Large intestine (tissue), 3 donors: Measurements from ENCODE around the gene LAMB3. TPM values are rescaled to one million over a fixed set of nuclear protein-coding genes. Genes with fewer than 3 reads are reported as not detected.

Experiments used
- DNase-seq, 2 donors: peaks; one replicate each; pipeline versions ENCODE4 v3.0.0 to v3.0.0-alpha.2; 2013
- H3K27ac ChIP-seq: one replicate; pipeline ENCODE4 v1.5.1; 2013; ENCODE audit warnings: low read length
- H3K27me3 ChIP-seq: 2 replicates; pipeline ENCODE4 v1.6.1; 2013; ENCODE audit warnings: low read length; ENCODE audit not compliant: control insufficient read depth, insufficient read depth
- H3K36me3 ChIP-seq: 2 replicates; pipeline ENCODE4 v1.6.1; 2013; ENCODE audit warnings: low read length; ENCODE audit not compliant: control insufficient read depth, insufficient read depth
- H3K4me1 ChIP-seq: one replicate; pipeline ENCODE4 v1.6.1; 2013; ENCODE audit warnings: low read length; ENCODE audit not compliant: control insufficient read depth, insufficient read depth
- H3K4me3 ChIP-seq: one replicate; pipeline ENCODE4 v1.5.1; 2013; ENCODE audit warnings: low read length
- H3K9me3 ChIP-seq: one replicate; pipeline ENCODE4 v1.6.1; 2013; ENCODE audit warnings: mild to moderate bottlenecking, low read depth, low read length, moderate library complexity; ENCODE audit not compliant: control insufficient read depth
- WGBS: methylation state at CpG from one replicate; pipeline ENCODE4 v1.1.5; 2013; ENCODE audit warnings: low lambda C conversion rate; ENCODE audit not compliant: insufficient coverage; 5-methylcytosine and 5-hydroxymethylcytosine counted together
- polyA plus RNA-seq: library from polyadenylated mRNA; unstranded; fragments of 120-200 nt; gene quantifications from one replicate; pipeline ENCODE4 v1.2.1, GENCODE V29; 2013

LAMB3 gene
- polyA plus RNA-seq, 1 donor, result 156 TPM

DNA sequence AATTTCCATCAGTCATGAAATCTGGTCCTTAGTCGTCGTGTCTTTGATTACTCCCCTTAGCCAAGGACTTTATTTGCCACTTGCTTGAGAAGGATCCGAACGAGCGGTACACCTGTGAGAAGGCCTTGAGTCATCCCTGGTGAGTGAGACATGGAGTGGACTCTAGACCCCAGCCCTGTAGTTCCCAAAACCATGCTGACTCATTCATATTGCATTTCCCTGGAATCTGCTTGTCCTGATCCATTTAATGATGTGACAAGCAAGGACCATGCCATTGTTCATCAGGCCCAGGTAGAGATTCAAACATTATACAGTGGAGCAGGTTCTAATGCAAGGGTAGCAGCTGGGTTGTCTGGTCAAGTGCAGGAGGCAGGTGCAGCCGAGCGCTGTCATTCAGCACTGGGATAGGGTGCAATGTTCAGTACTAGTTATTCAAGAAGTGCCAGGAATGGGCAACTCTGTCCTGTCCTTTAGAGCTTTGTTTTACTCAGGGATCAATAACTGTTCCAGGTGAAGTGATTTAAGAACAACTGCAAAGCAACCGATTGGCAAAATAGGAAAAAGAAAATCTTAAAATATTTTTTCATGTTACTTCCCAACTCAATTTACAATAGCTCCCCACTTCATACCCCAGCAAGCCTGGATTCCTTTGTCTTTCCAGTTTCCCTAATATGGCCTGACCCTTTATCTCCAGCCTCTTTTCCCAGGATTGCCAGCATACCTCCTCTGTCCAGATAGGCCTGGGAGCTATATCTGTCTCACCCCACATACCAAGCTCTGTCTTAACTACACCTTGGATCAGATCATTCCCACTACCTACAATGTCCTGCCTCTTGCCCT, 42.2 kb downstream of the LAMB3 start:
- peak in 1 of 2 donors; percentile 20 for DNase-seq
- H3K4me1 ChIP-seq, result peaks cover 9% of the 10 kb centered on the region
- no peaks in the 10 kb centered on the region for H3K9me3 ChIP-seq
- peaks cover 11% of the 10 kb centered on the region for H3K36me3 ChIP-seq
- H3K27ac ChIP-seq, result no peak overlapping the region
- 100% methylated on average over 1 of the region's 8 CpGs for WGBS
- no peaks in the 10 kb centered on the region for H3K27me3 ChIP-seq
- H3K4me3 ChIP-seq, result no peak overlapping the region

DNA sequence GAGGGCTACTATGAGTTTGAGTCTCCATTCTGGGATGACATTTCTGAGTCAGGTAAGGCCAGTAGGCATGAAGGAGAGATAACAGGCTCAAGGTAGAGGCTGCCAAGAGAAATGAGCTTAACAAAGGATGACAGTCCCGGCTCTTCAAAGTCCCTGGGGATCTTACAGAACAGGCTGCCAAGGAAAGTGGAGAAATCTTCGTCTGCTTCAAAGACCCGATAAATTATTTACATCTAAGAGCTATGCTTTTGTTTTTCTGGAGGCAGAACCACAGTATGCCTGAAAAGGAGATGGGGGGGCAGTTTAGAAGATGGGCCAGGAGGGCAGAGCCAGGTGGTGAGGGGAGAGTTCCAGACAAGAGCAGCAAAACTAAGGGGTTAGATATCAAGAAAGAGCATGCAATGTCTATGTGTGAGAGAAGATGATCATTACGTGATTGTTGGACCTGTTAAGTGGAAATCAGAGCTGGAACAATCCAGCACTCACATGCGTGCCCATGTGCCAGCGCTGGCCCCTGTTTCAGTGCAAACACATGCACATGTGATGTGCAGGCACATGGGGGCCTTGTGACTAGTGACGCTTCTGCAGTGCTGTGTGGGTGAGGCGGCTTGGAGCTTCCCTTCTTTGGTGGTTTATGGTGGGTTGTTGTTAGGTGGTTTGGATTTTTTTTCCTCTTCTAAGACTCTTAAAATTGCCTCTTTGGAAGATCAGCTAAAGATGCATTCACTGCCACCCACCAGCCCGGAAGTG, 43.0 kb downstream of the LAMB3 start:
- H3K36me3 ChIP-seq, result peaks cover 3% of the 10 kb centered on the region
- no CpG with 5 or more reads among the region's 9 CpGs for WGBS
- DNase-seq, result no peak
- peaks cover 9% of the 10 kb centered on the region for H3K4me1 ChIP-seq
- no peaks in the 10 kb centered on the region for H3K9me3 ChIP-seq
- no peak overlapping the region for H3K4me3 ChIP-seq
- H3K27me3 ChIP-seq, result no peaks in the 10 kb centered on the region
- no peak overlapping the region for H3K27ac ChIP-seq

DNA sequence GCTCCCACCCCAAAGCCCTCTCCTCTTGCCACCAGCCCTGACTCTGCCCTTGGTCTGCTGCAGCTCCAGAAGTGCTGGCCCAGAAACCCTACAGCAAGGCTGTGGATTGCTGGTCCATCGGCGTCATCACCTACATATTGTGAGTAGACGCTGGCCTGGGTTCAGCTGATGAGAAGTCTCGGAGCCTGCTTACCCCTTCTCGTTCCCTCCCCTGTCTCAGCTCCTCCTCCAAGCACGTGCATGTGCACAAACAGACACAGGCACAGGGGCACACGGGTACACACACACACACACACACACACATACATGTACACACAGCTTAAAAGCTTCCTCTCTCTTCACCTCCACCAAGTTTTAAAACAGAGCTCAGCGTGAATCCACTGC, 44.4 kb downstream of the LAMB3 start:
- Histone ChIP-seq H3K4me3 (no peak overlapping the region), H3K27me3 (no peaks in the 10 kb centered on the region), H3K36me3 (no peaks in the 10 kb centered on the region), H3K27ac (peak overlapping the region; percentile 46), H3K9me3 (no peaks in the 10 kb centered on the region), H3K4me1 (peaks cover 9% of the 10 kb centered on the region)
- WGBS, result no CpG with 5 or more reads among the region's 8 CpGs
- no peak for DNase-seq

DNA sequence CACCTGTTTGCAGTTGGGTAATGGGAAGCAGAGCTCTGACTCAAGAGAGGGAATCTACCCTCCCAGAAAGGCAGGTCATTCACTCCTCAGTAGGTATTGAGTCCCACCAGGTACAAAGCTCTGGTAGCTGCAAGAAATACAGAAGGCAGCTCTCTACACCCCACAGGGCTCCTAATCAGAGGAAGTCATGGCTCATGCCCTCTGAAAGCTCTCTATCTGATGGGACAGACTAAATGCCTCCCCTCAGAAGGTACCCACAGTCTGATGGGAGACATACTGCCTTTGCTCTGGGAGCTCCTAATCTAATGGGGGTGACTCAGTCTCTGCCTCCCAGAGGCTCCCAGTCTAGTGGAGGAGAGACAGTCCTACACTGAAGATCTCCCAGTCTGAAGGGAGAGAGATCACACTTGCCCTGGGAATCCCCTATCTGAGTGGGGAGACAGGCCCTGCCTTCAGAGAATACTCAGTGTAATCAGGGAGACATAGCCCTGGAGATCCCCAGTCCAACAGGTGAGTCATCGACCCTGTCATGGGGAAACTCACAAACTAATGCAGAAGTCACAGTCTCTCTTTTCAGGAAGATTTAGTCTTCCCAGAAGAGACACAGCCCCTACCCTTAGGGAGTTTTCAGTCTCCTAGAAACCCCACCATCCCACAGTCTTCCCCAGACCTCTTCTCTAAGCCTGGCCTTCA, 45.0 kb downstream of the LAMB3 start:
- no peaks in the 10 kb centered on the region for H3K27me3 ChIP-seq
- peak; percentile 38 to 66 for DNase-seq
- WGBS, result no CpG with 5 or more reads among the region's 1 CpG
- H3K9me3 ChIP-seq, result no peaks in the 10 kb centered on the region
- no peaks in the 10 kb centered on the region for H3K36me3 ChIP-seq
- H3K4me1 ChIP-seq, result peaks cover 9% of the 10 kb centered on the region
- peak overlapping the region; percentile 46 for H3K27ac ChIP-seq
- H3K4me3 ChIP-seq, result no peak overlapping the region

DNA sequence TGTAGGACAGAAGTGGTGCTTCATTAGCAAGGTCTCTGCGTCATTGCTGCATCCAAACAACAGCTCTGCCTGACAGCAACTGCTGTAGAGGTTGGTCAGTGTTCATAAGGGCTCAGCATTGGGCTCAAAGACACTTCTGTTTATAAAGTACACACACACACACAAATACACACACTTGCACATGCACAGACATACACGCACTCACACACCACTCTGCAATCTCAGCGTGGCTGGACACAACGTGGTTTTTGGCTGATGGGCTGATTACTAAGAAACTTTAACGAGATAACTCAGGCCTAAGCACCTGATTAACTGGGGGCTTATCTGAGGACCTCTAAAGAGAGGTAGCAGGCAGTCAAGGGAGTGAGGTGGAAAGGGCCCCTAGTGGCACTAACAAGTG, 48.3 kb downstream of the LAMB3 start:
- Histone ChIP-seq H3K27ac (no peak overlapping the region), H3K4me3 (no peak overlapping the region), H3K36me3 (no peaks in the 10 kb centered on the region), H3K9me3 (no peaks in the 10 kb centered on the region), H3K27me3 (peaks cover 3% of the 10 kb centered on the region), H3K4me1 (peaks cover 9% of the 10 kb centered on the region)
- WGBS, result no CpG with 5 or more reads among the region's 5 CpGs
- DNase-seq, result no peak

DNA sequence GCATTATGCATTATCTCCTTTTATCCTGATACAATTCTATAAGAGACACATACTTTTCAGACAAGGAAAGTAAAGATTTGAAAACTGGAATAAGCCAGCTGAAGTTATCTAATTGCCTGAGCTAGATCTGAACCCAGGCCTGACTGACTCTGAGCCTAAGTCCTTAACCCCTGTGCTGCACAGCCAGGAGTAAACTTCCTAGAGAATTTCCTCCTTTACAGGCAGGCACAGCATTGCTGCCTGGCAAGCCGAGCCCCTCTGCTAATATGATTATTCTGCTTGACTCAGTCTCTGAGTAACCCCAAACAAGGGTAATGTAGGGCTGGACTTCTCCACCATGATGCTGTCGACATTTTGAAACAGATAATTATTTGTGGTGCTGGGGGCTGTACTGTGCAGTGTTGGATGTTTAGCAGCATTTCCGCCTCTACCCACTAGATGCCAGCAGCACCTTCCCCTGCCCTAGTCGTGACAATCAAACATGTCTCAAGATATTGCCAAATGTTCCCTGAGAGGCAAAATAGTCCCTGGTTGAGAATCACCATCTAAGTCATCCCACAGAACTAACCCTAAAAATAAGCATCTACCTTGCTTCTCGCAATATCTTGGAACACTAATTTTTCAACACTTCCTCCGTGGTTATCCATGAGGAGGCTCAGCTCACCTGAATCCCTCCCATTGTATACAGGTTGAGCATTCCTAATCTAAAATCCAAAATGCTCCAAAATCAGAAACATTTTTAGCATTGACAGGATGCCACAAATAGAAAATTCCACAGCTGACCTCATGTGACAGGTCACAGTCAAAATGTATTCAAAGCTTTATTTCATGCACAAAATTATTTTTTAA, 50.2 kb downstream of the LAMB3 start:
- Histone ChIP-seq H3K27me3 (peaks cover 8% of the 10 kb centered on the region), H3K9me3 (no peaks in the 10 kb centered on the region), H3K4me1 (peaks cover 2% of the 10 kb centered on the region), H3K36me3 (no peaks in the 10 kb centered on the region), H3K4me3 (no peak overlapping the region), H3K27ac (no peak overlapping the region)
- DNase-seq, result peak in 1 of 2 donors; percentile 24
- 50% methylated on average over 2 of the region's 6 CpGs for WGBS

DNA sequence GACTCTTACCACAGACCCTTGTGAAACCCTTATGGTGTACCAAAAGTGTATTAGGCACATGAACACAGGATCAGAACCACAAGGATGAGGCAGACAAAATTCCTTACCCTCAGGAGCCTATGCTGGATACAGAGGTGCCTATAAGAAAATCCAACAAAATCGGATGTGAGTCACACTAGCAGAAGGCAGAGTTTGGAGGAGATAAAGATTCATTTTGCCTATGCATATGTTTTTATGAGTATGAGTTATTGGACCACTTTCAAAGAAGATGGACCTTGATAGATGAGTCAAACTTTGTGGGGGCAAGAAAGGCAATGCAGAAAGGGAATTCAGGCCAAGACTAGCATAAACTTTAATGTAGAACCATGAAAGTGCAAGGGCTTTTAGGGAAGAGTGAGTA, 51.7 kb downstream of the LAMB3 start:
- no peak for DNase-seq
- Histone ChIP-seq H3K4me3 (no peak overlapping the region), H3K36me3 (no peaks in the 10 kb centered on the region), H3K9me3 (no peaks in the 10 kb centered on the region), H3K27me3 (peaks cover 8% of the 10 kb centered on the region), H3K27ac (no peak overlapping the region), H3K4me1 (no peaks in the 10 kb centered on the region)
- no CpG with 5 or more reads among the region's 1 CpG for WGBS

DNA sequence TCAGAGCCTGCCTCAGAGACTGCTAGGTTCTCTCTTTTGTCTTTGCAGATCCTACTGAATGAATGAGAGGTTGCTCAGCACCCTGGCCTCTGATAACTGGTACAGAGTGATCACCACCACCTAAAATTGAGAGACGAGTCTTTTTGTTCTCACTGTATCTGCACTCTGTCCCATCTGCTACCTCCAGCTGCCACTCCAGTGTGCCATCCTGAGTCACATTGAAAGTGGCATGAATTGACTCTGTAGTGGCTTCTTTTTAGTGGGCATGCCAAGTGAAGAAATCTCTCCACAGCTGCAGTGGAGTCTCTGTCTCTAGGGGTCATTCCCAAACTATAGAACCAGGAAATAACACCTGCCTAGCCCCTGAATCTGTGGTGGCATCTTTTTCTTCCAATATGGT, 54.0 kb downstream of the LAMB3 start:
- H3K9me3 ChIP-seq, result no peaks in the 10 kb centered on the region
- WGBS, result no CpG with 5 or more reads among the region's 1 CpG
- peaks cover 10% of the 10 kb centered on the region for H3K27me3 ChIP-seq
- H3K4me3 ChIP-seq, result no peak overlapping the region
- DNase-seq, result no peak
- no peak overlapping the region for H3K27ac ChIP-seq
- H3K4me1 ChIP-seq, result no peaks in the 10 kb centered on the region
- no peaks in the 10 kb centered on the region for H3K36me3 ChIP-seq

DNA sequence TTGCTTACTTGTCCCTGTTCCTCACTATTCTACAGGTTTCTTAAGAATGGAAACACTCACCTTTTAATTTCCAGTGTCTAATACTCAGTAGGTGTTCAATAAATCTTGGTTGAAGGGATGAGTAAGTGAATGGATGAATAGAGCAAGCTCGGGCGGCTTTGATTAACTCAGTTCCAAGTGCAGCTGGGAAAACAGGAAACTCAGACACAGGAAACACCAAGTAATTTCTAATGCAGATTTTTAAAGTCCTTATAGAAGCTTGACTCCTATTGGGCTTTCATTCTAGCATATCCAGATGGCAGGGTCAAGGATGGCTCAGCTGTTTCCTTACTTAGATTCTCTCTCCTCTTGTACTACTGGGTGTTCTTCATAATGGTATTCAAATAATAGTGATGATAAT, 54.7 kb downstream of the LAMB3 start:
- no peak overlapping the region for H3K4me3 ChIP-seq
- DNase-seq, result no peak
- H3K4me1 ChIP-seq, result no peaks in the 10 kb centered on the region
- H3K27ac ChIP-seq, result no peak overlapping the region
- WGBS, result no CpG with 5 or more reads among the region's 2 CpGs
- H3K36me3 ChIP-seq, result no peaks in the 10 kb centered on the region
- H3K9me3 ChIP-seq, result no peaks in the 10 kb centered on the region
- peaks cover 10% of the 10 kb centered on the region for H3K27me3 ChIP-seq
